NT2/D1 (cell line): ENCODE data around the gene GRIA4.

Experiments used
- DNase-seq: peaks from one replicate; pipeline ENCODE4 v3.0.0-alpha.2; 2011; ENCODE audit warnings: low read depth, low spot score
- H3K27me3 ChIP-seq: 2 replicates; pipeline ENCODE4 v1.6.0; 2011; ENCODE audit warnings: mild to moderate bottlenecking; ENCODE audit not compliant: insufficient read length, insufficient read depth
- H3K36me3 ChIP-seq: 2 replicates; pipeline ENCODE4 v1.6.1; 2011; ENCODE audit warnings: mild to moderate bottlenecking, low read length, mixed read lengths; ENCODE audit not compliant: insufficient read depth, insufficient read length
- H3K4me1 ChIP-seq: 2 replicates; pipeline ENCODE4 v1.5.1; 2011; ENCODE audit not compliant: insufficient read depth, insufficient read length
- H3K4me3 ChIP-seq: 2 replicates; pipeline ENCODE4 v1.5.1; 2011; ENCODE audit warnings: low read depth; ENCODE audit not compliant: insufficient read length
- H3K9ac ChIP-seq: 2 replicates; pipeline ENCODE4 v1.6.0; 2011; ENCODE audit warnings: low read depth; ENCODE audit not compliant: insufficient read length
- H3K9me3 ChIP-seq: 2 replicates; pipeline ENCODE4 v1.5.1; 2011; ENCODE audit warnings: mild to moderate bottlenecking, low read length; ENCODE audit not compliant: insufficient read depth
- SUZ12 ChIP-seq: IDR thresholded peaks from 2 replicates; pipeline ENCODE4 v1.6.1; 2011; ENCODE audit not compliant: insufficient read length, insufficient read depth; ENCODE audit errors: extremely low read depth
- YY1 ChIP-seq: IDR thresholded peaks from 2 replicates; pipeline ENCODE4 v1.6.1; 2011; ENCODE audit not compliant: insufficient read length, insufficient read depth
- ZNF274 ChIP-seq: IDR thresholded peaks from 2 replicates; pipeline ENCODE4 v1.6.1; 2011; ENCODE audit warnings: mild to moderate bottlenecking, low read depth, low read length

Gene GRIA4

GRCh38 chr11:105840391-105840790, 230.5 kb downstream of the GRIA4 start:
- Histone ChIP-seq H3K9ac (no peak overlapping the region), H3K4me1 (no peaks in the 10 kb centered on the region), H3K36me3 (no peaks in the 10 kb centered on the region), H3K4me3 (no peak overlapping the region), H3K27me3 (no peaks in the 10 kb centered on the region), H3K9me3 (no peaks in the 10 kb centered on the region)
- DNase-seq = no peak
- TF ChIP-seq YY1 (no peak), ZNF274 (no peak), SUZ12 (no peak)

GRCh38 chr11:105852403-105852802, 242.5 kb downstream of the GRIA4 start:
- H3K36me3 ChIP-seq = no peaks in the 10 kb centered on the region
- no peak overlapping the region for H3K9ac ChIP-seq
- H3K27me3 ChIP-seq = no peaks in the 10 kb centered on the region
- no peaks in the 10 kb centered on the region for H3K9me3 ChIP-seq
- no peak overlapping the region for H3K4me3 ChIP-seq
- DNase-seq = no peak
- no peaks in the 10 kb centered on the region for H3K4me1 ChIP-seq
- no peak for TF ChIP-seq YY1
- TF ChIP-seq ZNF274 = no peak
- no peak for TF ChIP-seq SUZ12

- no peaks in the 10 kb centered on the region for H3K4me1 ChIP-seq
- H3K36me3 ChIP-seq = no peaks in the 10 kb centered on the region
- H3K4me3 ChIP-seq = no peak overlapping the region
- no peak overlapping the region for H3K9ac ChIP-seq
- DNase-seq = no peak
- TF ChIP-seq SUZ12 = no peak
- TF ChIP-seq ZNF274 = no peak
- no peak for TF ChIP-seq YY1
- no peaks in the 10 kb centered on the region for H3K9me3 ChIP-seq
- H3K27me3 ChIP-seq = no peaks in the 10 kb centered on the region
Observed at GRCh38 chr11:105854269-105854668, 244.4 kb downstream of the GRIA4 start.

- H3K36me3 ChIP-seq = no peaks in the 10 kb centered on the region
- no peaks in the 10 kb centered on the region for H3K4me1 ChIP-seq
- no peaks in the 10 kb centered on the region for H3K9me3 ChIP-seq
- TF ChIP-seq SUZ12 (no peak), ZNF274 (no peak), YY1 (no peak)
- DNase-seq = no peak
- H3K4me3 ChIP-seq = no peak overlapping the region
- H3K9ac ChIP-seq = no peak overlapping the region
- H3K27me3 ChIP-seq = no peaks in the 10 kb centered on the region
Observed at GRCh38 chr11:105856954-105857353, 247.1 kb downstream of the GRIA4 start.

GRCh38 chr11:105857728-105858127, 247.9 kb downstream of the GRIA4 start:
- no peak for DNase-seq

GRCh38 chr11:105858841-105859240, 249.0 kb downstream of the GRIA4 start:
- Histone ChIP-seq H3K9me3 (no peaks in the 10 kb centered on the region), H3K9ac (no peak overlapping the region), H3K27me3 (no peaks in the 10 kb centered on the region), H3K36me3 (no peaks in the 10 kb centered on the region), H3K4me3 (no peak overlapping the region), H3K4me1 (no peaks in the 10 kb centered on the region)
- DNase-seq = no peak
- TF ChIP-seq SUZ12 (no peak), YY1 (no peak), ZNF274 (no peak)

More at GRCh38 chr11:105857728-105858127, 247.9 kb downstream of the GRIA4 start:
- Histone ChIP-seq H3K4me1 (no peaks in the 10 kb centered on the region), H3K9me3 (no peaks in the 10 kb centered on the region), H3K4me3 (no peak overlapping the region), H3K9ac (no peak overlapping the region), H3K27me3 (no peaks in the 10 kb centered on the region), H3K36me3 (no peaks in the 10 kb centered on the region)
- TF ChIP-seq YY1 (no peak), ZNF274 (no peak), SUZ12 (no peak)

- no peak for TF ChIP-seq SUZ12
- TF ChIP-seq ZNF274 = no peak
- no peak for TF ChIP-seq YY1
- H3K9me3 ChIP-seq = no peaks in the 10 kb centered on the region
- H3K4me1 ChIP-seq = no peaks in the 10 kb centered on the region
- no peaks in the 10 kb centered on the region for H3K36me3 ChIP-seq
- no peak overlapping the region for H3K4me3 ChIP-seq
- no peak overlapping the region for H3K9ac ChIP-seq
- H3K27me3 ChIP-seq = no peaks in the 10 kb centered on the region
- DNase-seq = no peak
Observed at GRCh38 chr11:105860105-105860504, 250.2 kb downstream of the GRIA4 start.
